GM21717 (cell line): Measurements from ENCODE around the gene MRPS31.
"Not testable (repeated sequence)": the region's sequence is repeated elsewhere in the genome, so short reads cannot be mapped to it uniquely, and the experiment has no call there.

Experiments used
- ATAC-seq: cut with Tn5 transposase; IDR thresholded peaks from one replicate; pipeline ENCODE4 v1.9.1; 2021; ENCODE audit warnings: mild to moderate bottlenecking, moderate library complexity; ENCODE audit not compliant: unreplicated experiment

Gene MRPS31

DNA sequence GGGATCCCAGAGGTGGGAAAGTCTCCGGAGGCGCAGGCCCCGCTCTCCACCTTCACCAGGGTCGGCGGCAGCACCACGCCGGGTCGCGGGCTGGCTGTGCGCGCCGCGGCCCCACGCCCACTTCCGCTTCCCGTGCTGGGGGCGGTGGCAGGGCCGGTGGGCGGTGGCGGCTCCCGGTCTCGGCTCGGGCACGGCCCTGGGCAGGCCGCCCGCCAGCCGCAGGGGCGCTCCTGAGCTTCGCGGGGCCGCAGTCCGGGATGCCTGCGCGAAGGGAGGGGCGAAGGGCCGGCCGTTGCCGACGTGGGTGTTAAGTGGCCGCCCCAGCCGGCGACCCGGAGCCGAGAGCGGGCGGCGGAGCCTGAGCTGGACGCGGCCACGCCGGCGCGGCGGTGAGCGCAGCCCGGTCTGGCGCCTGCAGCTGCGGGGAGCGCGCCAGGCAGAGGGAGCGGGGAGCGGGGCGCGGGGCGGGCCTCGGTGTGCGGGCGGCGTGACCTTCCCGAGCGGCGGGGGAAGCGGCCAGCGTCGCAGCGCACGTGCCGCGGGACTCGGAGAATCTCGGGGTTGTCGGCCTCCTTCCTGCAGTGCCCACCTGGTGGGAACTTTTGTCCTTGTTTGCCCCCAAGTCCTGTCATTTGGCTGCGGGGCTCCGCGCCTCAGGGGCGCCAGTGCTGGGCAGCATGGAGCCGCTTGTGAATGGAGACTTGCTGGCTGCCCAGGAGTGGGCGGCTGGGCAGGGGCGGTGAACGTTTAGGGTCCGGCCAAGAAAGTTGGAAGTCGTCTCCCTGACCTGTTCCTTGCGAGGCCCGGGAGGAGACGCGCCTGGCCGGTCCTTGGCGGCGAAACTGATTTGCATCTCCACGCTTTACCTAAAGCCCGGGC lies 18.5 kb upstream of the MRPS31 start, which contains the start of gene SLC25A15:
Gene SLC25A15, plus strand, starts transcription at position 337 of the 879 bp plus-strand sequence. CDS start 3,616 bp downstream, outside the sequence.
- peak; percentile 90 for ATAC-seq

DNA sequence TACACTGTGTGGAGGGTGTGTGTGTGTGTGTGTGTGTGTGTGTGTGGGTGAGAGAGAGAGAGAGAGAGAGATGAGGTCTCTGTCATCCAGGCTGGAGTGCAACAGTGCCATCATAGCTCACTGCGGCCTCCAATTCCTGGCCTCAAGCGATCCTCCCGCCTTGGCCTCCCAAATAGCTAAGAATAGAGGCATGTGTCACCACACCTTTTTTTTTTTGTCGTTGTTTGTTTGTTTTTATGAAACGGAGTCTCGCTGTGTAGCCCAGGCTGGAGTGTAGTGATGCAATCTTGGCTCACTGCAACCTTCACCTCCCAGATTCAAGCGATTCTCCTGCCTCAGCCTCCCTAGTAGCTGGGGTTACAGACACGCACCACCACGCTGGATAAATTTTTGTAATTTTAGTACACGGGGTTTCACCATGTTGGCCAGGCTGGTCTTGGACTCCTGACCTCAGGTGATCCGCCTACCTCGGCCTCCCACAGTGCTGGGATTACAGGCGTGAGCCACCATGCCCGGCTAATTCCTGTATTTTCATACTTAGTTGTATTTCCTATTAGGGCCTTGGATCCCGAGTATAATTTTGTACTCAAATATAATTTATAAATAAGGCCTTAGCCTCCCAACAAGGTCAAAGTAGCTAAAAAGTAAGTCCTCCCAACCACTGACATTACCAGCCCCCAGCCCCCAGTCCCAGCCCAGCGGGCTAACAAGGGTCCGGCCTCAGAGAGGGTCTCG lies 17.7 kb upstream of the MRPS31 start:
- ATAC-seq: not testable (repeated sequence)

DNA sequence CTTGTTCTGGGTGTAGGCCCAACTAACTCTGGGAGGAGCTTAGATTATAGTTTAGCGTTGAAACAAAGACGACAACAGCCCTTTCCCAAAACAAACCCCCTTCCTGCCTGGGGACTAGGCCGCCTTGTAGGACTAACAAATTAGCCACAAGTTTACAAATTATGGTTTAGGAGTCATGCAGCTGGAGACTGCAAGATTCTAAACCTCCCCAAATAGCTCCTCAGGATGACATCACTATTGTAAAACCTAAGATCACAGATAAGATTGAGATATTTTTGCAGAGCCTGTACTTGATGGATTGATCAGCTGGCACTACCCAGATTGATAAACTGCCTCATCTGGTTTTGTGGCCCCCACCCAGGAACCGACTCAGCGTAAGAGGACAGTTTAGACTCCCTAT lies 16.1 kb upstream of the MRPS31 start:
- ATAC-seq: no peak

DNA sequence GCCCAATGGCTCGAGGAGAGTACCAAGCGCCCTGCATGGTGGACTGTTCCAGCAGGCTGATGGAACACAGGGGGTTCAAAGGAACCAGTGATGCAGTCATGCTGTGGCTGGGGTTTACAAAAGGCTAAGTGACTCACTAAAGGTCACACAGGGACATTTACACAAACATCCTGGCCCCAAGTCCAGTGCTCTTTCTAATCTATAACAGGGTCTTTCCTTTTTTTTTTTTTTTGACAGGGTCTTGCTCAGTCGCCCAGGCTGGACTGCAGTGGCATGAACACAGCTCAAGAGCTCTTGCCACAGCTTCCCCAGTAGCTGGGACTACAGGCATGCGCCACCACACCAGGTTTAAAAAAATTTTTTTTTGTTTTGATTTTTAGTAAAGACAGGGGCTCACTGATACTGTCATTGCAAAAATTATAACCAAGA lies 15.6 kb upstream of the MRPS31 start:
- no peak for ATAC-seq

DNA sequence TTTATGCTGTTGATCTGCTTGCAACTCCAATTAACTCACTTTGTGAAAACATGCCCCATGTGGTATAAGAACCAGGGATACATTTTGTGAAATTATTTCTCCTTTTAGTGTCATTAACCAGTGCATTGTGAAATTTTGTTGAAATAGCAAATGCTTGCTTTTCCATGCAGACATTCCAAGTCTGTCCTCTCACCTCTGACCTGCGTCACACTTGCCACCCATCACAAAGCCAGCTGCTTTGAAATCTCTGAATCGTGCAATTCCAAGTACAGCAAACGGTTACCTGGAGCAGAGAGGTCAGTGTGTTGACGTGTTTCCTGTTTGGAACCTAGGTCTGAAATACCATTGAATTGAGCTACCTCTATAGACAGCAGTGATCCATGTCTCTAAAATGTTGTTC lies 13.6 kb upstream of the MRPS31 start:
- ATAC-seq: no peak

DNA sequence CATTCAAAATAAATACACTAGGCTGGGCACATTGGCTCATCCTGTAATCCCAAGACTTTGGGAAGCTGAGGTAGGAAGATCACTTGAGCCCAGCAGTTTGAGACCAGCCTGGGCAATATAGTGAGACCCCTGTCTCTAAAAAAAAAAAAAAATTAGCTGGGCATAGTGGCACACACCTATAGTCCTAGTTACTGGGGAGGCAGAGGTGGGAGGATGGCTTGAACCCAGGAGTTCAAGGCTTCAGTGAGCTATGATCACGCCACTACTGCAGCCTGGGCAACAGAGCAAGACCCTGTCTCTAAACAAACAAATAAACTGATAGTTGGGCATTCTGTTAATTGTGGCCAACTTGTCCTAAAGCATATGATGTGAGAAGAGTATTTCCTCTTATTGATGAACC lies 12.0 kb upstream of the MRPS31 start:
- ATAC-seq: not testable (repeated sequence)

DNA sequence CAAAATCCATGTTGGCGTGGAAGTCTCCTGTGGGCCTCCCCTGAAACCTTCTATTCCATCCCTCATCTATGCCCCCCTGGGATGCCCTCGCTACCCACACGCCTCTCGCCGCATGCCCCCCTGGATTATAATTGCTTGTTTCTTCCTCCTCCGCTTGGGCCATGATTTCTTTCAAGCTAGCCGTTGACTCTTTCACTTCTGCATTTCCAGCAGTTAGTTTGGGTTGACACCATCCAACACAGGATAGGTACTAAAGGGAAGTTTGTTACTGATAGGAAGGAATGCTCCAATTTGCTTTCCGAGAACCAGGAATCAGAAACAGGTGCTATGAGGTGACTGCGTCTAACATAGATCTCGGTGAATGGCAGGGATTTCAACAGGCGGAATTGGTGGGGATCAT lies 10.7 kb upstream of the MRPS31 start:
- no peak for ATAC-seq

DNA sequence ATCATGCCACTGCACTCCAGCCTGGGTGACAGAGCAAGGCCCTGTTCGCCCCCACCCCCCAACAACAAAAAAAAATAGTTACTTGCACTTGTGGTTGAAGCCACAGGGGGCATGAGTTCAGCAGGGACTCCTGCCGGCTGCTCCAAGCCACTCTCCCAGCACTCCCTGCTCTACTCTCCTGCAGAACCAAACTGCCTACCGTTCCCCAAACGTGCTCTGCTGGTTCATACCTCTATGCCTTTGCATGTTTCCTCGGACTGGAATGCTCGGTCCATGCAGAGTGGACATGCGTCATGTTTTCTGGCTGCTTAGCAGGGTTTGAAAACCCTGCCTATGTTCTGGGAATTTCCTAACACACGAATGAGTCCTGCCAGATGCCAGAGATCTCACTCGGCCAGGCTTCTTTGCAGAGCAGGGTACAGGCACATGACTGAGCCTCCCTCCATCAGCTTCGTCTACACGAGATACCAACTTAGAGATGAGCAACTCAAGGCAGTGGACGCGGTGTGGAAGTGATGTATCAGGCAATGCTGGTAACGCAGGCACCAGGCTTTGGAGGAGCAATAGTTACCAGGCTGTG lies 9.9 kb upstream of the MRPS31 start:
- ATAC-seq: no peak

DNA sequence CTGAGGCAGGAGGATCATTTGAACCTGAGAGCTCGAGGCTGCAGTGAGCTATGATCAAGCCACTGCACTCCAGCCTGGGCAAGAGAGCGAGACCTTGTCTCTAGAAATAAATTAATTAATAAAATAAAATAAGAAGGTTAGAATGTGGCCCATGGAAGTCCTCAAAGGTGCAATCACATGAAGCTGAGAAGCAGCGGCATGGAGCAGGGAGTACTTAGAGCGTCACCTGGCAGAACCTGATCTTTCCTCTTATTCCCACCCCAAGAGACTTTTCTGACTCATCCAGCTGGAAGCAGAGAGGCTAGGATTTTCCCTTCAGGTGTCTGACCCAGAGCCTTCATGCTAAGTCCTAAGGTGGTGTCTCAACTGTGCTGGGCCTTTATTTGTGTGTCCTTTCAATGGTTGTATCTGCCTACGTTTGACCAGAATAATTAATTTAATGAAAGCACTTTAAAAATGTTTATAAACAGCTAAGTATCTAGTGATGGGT lies 8.9 kb upstream of the MRPS31 start:
- ATAC-seq: no peak

DNA sequence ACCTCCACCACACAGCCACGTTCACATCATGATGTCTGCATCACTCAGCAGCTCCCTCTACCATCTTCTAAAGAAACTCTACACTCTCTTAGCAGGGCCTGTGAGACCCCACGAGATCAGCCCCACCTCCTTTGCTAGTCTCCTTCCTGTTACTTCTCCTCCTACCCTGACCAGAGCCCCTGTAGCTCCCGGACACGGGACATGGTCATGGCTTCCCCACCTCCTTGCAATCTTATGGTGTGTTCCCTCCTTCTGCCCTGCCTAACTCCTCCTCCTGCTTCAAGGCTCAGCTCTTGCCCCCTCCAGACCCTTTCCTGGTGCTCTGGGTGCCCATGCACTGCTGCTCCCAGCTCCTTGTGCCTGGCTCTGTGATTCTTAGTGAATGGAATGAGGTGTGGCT lies 8.1 kb upstream of the MRPS31 start:
- no peak for ATAC-seq

DNA sequence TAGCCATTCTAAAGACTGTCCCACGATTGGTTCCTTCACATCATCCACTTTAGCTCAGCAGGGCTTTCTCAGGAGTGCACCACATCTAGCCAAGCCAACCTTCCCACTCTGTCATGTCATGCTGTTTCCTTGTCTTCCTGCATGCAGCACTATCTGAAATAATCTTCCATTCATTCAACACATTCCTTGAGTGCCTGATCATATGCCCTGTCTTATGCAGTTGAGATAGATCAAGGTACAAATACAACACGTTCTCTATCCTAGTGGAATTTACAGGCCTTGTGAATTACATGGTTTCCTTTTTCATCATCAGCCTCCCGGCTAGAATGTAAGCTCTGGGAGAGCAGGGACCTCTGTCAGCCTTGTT lies 6.8 kb upstream of the MRPS31 start:
- ATAC-seq: no peak

DNA sequence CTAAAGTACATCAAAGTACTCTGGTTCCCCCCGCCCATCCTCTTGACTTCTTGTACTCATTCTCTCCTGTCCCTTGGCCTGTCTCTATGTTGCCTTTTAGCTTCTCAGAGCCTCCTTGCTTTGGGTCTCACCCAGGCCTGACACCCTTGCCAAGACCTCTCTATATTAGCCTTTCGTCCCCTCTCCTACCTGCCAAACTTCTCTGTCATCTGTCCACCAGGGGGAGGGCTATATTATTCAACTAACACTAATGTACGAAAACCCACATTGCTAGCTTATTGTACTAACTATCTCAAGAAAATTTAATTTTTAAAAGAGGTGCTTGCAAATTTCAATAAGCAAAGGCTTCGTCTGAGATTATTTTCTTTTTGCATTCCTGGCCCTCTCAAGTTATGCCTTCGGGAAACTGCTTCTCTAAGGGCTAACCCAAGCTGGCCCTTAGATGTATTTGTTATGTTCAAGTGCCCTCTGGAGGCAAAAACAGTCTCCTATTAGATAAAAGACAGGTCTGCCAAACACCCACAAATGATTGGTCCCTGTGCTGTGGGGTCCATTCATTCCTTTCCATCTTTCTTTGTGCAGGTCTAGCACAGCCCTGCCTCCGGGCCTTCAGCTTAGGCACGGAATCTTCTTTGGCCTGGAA lies 6.3 kb upstream of the MRPS31 start:
- ATAC-seq: peak; percentile 79

DNA sequence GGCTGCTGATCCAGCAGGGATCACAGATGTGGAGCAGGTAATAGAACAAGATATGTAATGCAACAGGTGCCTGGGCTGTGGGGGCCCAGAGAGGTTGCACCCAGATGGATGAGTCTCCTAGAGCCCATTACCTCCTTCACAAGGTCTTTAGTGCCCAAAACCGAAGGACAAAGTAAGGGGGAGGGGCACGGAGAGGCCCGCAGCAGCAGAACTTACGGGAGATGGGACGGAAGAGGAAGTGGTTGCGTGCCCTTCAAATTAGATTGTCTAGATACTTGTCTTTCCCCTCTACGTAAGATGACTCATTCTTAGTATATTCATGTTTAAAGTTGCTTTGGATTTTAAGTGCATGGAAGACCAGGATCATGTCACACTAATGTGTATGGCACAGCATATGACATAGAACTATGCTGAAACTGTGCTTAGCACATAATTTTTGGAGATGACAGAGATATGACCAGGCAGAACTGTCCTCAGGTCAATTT lies 5.7 kb upstream of the MRPS31 start:
- peak; percentile 61 for ATAC-seq

DNA sequence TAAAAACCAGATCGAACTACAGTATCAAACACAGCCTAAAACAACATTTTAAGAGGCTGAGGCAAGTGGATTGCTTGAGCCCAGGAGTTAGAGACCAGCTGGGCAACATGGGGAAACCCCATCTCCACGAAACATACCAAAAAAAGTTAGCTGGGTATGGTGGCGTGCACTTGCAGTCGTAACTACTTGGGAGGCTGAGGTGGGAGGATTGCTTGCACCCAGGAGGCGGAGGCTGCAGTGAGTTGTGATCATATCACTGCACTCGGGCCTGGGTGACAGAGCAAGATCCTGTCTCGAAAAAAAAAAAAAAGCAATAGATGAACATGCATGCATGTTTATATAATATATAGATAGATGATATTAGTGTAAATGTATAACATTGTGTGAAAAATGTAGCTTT lies 5.2 kb upstream of the MRPS31 start:
- ATAC-seq: no peak

DNA sequence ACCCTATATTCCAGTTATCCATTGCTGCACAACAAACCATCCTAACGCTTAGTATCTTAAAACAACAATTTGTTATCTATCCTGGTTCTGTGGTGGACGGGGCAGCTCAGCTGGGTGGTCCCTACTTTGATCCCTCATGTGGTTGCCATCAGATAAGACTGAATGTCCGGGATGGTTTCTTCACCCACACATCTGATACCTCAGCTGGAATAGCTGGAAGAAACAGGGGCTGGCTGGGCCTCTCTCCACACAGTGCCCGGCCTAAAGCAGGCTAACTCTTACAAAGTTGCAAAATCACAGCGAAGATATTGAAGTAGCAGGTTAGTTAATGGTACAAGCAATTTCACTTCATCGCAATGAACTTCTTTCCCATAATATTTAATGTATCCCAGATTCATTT lies 3.7 kb upstream of the MRPS31 start:
- no peak for ATAC-seq

DNA sequence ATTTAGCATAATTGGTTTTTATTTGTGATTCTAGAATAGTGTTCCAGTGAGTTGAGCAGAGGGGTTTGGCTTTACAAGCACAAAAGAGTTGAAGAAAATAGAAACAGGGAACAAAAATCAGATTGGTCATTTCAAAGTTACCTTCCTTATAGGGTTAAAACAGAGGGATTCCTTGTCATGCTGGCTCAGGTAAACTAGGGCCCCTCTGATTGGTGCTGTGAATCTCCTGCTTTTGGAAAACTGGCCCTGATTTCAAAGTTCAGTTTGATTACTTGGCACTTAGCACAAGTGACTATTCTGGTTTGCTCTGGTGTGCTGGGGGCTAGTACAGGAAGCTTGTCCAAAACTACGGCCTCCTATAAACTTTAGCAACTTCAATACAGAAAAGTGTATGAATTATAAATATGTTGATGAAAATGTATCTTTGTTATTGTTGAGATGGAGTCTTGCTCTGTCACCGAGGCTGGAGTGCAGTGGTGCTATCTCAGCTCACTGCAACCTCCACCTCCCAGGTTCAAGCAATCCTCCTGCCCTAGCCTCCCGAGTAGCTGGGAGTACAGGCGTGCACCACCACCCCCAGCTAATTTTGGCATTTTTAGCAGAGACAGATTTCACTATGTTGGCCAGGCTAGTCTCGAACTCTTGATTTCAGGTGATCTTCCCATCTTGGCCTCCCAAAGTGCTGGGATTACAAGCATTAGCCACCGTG lies 1.9 kb upstream of the MRPS31 start:
- no peak for ATAC-seq

DNA sequence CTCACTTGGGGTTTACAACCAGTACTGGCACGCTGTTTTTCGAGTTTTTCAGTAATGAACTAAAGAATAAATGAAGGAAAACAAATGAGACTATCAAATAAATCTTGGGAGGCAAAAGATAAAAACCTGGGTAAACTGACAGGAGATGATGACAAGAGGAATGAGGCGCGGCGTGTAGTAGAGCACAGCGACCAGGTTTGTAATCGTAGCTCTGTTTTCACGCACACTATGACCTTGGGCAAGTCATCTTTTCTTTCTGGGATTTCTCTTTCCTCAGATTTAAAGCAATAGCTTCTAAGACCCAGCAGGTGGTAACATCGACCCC lies 419 bp downstream of the MRPS31 start:
- ATAC-seq: no peak

DNA sequence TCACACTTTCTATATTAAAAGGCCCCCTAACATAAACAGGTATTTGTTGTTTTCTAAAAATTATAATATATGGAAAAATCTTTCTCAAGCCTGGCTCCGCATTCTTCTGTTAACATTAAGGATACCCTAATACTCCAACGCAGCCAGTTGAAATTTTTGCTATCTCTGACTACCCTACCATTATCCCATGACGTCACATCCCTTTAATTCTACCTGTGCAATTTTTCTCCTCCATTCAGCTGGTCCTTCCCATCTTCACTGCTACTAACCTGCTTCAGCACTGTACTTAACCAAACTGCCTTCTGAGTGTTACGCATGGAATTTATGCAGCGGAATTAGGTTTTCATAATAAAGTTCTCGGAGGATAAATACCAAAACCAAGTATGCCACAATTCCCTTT lies 1.0 kb downstream of the MRPS31 start:
- no peak for ATAC-seq

DNA sequence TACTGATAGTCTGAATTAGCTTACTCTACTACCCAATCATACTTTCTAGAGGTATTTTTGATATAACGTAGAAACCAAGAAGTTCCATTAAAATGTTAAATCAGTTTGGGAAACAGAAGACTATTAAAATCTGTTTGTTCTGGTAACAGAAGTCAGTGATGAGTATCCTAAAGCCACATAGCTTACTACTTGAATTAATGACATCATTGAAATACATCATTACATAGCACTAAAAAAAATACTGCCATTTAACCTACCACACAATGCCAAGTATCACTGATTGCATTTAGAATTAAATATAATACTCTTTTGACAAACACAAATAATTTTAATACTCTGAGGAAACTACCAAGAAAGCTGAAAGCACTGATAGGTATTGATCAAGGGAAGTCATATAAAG lies 5.4 kb downstream of the MRPS31 start:
- no peak for ATAC-seq

DNA sequence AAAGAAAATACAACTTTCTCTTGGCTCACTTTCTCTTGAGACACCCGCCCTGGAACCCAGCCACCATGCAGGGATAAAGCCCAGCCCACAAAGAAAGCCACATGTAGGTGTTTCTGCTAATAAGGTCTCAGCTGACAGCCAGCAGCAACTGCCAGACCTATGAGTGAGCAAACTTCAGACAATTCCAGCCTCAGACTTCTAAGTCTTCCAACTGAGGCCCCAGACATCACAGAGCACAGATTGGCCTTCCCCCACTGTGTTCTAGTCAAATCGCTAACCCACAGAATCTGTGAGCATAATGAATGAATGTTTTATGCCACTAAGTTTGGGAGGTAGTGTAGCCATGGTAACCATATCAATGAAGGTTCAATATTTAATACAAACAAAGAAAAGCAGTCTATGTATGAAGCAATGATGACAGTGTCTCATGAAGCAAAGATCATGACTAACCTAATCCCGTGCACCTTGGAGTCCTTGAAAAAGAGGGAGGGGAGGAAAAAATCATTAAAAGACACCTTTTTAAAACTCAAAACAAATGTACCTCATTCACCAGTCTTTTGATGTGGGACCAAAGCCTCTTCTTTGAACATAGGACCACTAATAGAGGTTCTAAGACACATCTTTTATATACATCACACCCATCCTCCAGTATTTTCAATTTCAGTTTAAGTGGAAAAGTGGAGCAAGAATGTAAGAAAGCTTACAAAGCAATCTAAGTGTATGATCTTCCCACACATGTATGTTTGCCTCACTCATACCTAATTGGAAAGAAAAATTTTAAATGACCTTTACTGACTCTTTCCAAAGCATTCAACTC lies 6.2 kb downstream of the MRPS31 start:
- ATAC-seq: no peak
